ENCODE measurements around the gene CNIH3. TPM values are rescaled to one million over a fixed set of nuclear protein-coding genes. Genes with fewer than 3 reads are reported as not detected.

Gene CNIH3
- polyA plus RNA-seq, 3 donors = 10.2 to 12.6 (median 10.5) TPM

GRCh38 chr1:224749916-224750315, 133.8 kb downstream of the CNIH3 start:
- DNase-seq (ENCODE audit: extremely low read depth in 1 of 11, low read depth in 9 of 11, low spot score in 4 of 11) = no peak

DNA sequence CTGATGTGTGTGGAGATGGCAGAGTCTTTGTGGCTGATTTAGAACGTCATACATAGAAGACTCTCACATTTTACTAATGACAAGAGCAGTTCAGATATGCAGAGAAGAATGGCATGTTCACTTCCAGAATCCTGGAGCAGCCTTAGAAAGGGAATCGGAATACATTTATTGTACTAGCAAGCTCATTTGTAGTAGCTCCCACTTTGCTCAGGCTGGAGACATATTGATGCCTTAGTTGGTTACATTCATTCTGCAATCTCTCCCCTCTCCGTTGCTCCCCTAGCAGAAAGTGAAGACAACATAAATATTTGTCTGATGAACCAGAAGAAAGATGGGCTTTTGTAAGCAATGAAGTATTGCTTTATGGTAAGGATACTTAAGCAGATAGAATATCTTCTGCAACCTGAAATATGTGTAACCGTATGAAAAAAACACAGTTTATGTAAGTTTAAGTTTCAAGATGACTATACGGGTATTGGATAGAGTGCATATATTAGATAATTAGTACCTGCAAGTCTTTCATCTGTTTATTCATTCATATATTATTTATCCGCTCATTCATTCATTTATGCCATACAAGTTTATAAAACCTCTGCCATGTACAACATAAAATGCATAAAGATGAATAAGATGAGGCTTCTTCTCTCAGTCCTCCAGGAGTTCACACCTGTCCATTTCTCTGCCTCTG, 135.7 kb downstream of the CNIH3 start:
- no peak for DNase-seq (ENCODE audit: extremely low read depth in 1 of 11, low read depth in 9 of 11, low spot score in 4 of 11)

- DNase-seq (ENCODE audit: extremely low read depth in 1 of 11, low read depth in 9 of 11, low spot score in 4 of 11) = no peak
Observed at GRCh38 chr1:224753491-224753890, 137.4 kb downstream of the CNIH3 start.

- no peak for DNase-seq (ENCODE audit: extremely low read depth in 1 of 11, low read depth in 9 of 11, low spot score in 4 of 11)
Observed at GRCh38 chr1:224755586-224755985, 139.5 kb downstream of the CNIH3 start.

DNA sequence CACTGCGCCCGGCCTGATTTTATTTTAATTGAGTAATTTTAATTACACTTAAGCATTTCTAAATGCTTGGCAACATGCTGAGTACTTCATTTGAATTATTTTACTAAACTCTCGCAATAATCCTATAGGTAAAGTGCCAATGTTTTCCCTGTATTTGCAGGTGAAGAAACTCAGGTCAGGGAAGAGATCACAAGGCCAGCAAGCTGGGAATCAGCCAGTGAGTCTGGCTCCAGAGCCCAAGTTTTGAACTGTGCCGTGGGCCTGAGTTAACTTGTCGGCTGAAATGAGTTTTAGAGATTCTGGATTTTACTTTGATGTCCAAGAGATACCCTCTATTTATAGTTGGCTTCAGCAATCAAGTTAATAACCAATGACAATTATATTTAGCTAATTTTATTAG, 141.4 kb downstream of the CNIH3 start:
- no peak for DNase-seq (ENCODE audit: extremely low read depth in 1 of 11, low read depth in 9 of 11, low spot score in 4 of 11)

- no peak for DNase-seq (ENCODE audit: extremely low read depth in 1 of 11, low read depth in 9 of 11, low spot score in 4 of 11)
Observed at GRCh38 chr1:224759135-224759534, 143.0 kb downstream of the CNIH3 start.

DNA sequence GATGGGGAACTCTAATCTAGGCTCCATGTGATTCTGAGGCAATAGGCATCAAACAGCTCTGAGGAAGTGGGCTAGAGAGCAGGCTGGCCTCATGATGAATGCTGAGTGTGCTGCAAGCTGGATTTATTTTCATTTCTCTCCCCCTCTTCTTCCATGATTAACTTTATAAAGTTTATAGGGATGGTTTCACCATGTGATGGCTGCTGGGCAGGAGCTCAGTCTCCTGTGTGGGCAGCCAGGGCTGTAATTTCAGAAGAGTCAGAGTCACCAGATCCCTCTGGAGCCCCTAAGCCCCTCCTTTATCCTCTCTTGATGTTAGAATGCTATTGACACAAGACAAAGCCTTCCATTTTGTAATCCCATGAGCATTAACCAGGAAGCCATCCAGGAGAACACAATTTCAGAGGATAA, 143.6 kb downstream of the CNIH3 start:
- DNase-seq (ENCODE audit: extremely low read depth in 1 of 11, low read depth in 9 of 11, low spot score in 4 of 11) = no peak

DNA sequence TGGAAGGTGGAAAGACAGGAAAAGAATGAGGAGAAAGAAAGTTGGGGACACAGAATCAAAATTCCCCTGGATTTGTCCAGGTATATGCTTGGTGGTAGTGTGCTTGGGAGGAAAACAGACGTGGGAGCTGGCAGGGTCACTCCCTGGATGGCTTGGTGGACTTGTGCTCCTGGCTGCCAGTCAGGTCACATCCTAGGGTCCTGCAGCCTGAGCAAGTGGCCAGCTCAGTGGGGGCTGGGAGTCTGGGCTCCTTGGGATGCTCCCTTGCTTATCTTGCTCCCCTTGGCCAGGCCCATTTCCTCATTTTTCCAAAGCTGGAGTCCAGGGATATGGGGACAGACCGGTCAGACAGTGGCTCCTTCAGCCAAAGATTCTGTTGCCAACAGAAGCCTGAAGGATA, 144.0 kb downstream of the CNIH3 start:
- DNase-seq (ENCODE audit: extremely low read depth in 1 of 11, low read depth in 9 of 11, low spot score in 4 of 11) = no peak

GRCh38 chr1:224761245-224761644, 145.1 kb downstream of the CNIH3 start:
- no peak for DNase-seq (ENCODE audit: extremely low read depth in 1 of 11, low read depth in 9 of 11, low spot score in 4 of 11)

DNA sequence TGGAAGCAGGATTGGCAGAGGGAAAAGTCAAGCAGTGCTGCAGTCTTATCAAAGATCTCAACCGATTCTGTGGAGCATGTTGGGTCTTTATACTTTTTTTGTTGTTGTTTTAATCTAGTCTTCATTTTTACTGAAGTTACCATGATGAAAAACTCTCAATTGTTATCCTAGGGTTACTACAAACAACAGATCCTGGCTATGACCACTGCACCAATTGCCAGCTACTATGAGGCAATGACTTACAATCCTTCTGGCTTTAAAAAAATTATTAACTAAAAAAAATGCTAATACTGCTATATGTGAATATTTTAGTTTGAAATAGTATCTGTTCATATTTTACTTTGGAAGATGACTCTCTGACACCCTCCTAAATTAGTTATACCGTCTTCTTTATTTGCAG, 145.9 kb downstream of the CNIH3 start:
- no peak for DNase-seq (ENCODE audit: extremely low read depth in 1 of 11, low read depth in 9 of 11, low spot score in 4 of 11)

GRCh38 chr1:224762701-224763100, 146.6 kb downstream of the CNIH3 start:
- no peak for DNase-seq (ENCODE audit: extremely low read depth in 1 of 11, low read depth in 9 of 11, low spot score in 4 of 11)

- DNase-seq (ENCODE audit: extremely low read depth in 1 of 11, low read depth in 9 of 11, low spot score in 4 of 11) = no peak
Observed at GRCh38 chr1:224763126-224763775, 147.1 kb downstream of the CNIH3 start.

DNA sequence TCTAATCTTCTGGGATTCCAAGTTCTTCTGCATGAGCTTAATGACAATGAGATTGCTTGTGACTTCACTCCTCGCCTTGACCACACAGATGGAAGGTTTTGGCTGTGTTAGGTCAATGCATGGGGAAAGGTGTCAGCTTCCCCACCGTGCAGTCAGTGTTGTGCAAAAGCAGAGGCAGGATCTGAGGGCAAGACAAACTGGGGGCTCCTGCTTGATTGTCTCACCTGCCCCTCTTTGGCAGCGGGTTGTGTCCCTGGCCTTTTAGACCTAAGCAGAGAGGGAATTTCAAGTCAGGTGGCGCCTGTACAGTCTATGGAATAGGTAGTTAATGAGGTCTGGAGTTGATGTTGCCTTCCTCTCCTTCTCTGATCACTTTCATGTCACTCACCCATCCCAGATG, 150.1 kb downstream of the CNIH3 start:
- DNase-seq (ENCODE audit: extremely low read depth in 1 of 11, low read depth in 9 of 11, low spot score in 4 of 11) = no peak

GRCh38 chr1:224767031-224767430, 150.9 kb downstream of the CNIH3 start:
- no peak for DNase-seq (ENCODE audit: extremely low read depth in 1 of 11, low read depth in 9 of 11, low spot score in 4 of 11)

DNA sequence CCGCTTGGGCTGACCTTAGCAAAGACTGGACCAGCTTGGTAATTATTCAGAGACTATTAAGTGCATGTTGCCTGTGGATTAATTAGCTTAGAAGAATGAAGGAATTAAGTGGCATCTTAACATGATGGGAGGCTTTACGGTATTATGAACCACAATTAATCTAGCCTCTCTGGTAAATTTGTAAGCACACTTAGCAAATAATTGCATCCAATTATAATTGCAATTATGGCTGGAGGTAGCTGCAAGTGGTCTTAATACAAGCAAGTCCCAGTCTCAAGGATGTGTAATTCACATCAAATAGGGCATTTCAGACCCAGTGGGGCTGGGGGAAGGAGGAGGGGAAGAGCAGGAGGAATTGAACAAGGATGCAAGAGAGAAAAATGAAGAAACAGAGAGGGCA, 151.6 kb downstream of the CNIH3 start:
- no peak for DNase-seq (ENCODE audit: extremely low read depth in 1 of 11, low read depth in 9 of 11, low spot score in 4 of 11)

- DNase-seq (ENCODE audit: extremely low read depth in 1 of 11, low read depth in 9 of 11, low spot score in 4 of 11) = no peak
Observed at GRCh38 chr1:224768971-224769370, 152.9 kb downstream of the CNIH3 start.

DNA sequence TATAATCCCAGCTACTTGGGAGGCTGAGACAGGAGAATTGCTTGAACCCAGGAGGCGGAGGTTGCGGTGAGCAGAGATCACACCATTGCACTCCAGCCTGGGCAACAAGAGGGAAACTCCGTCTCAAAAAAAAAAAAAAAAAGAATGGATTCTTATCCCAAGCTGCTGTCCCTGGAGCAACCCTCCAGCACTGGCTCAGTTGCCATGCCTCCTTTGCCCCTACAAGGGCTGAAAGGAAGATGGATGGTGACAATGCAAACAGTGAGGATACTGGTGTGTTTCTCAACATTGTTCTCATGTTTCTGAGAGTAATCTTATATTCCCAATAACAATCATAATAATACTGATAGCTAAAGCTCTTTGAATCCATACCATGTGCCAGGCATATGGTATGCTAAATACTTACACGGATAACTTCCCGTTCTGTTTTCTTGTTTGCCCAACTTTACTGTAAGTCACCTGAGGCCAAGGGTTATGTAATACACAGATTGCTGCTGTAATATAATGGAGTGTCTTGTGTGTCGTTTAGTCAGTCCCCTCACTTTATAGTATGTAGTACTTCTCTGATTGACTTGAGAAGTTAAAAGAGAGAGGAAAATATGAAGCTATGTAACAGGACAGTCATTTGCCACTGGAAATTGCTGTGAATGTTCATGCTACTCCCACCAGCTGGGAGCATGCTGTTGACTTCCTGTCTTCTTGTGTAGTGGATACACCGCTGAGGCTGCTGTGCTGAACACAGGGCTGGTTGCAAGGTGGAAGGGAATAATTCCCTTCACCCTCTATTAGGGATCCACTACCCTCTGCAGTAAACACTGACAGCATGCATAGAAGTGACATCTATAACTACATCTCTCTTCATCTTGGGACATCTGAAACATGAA, 153.6 kb downstream of the CNIH3 start:
- DNase-seq (ENCODE audit: extremely low read depth in 1 of 11, low read depth in 9 of 11, low spot score in 4 of 11) = peak in 1 of 11 donors; percentile 4

GRCh38 chr1:224770336-224770693, 154.2 kb downstream of the CNIH3 start:
- DNase-seq (ENCODE audit: extremely low read depth in 1 of 11, low read depth in 9 of 11, low spot score in 4 of 11) = no peak

GRCh38 chr1:224773646-224774045, 157.5 kb downstream of the CNIH3 start:
- DNase-seq (ENCODE audit: extremely low read depth in 1 of 11, low read depth in 9 of 11, low spot score in 4 of 11) = no peak

- no peak for DNase-seq (ENCODE audit: extremely low read depth in 1 of 11, low read depth in 9 of 11, low spot score in 4 of 11)
Observed at GRCh38 chr1:224774378-224774777, 158.3 kb downstream of the CNIH3 start.

Data from renal cortex interstitium (tissue), 11 donors.